ENCODE measurements around the gene LZTS3. TPM values are rescaled to one million over a fixed set of nuclear protein-coding genes. Genes with fewer than 3 reads are reported as not detected.

The LZTS3 gene
- total and polyA plus RNA-seq, 2 of the 13 experiments (the other 11 are each of a cell fraction or from before 2014, with no cell fraction given) = 10.1 to 31.3 TPM

DNA sequence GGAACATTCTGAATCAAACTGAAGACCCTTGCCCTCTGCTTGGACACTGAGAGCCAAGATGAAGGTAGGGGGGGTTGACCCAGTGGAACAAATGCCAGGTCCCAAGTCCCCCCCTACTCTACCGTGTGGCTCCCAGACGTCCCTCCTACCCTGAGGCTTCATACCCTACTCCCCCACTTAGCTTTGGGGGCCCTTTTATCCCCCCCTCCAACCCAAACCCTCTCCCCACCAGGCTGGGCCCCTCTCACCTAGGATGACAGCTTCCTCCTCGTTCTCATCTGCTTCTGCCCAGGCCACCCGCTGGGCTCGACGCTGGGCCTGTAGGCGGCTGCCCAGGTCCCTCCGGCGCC, 29.6 kb upstream of the LZTS3 start (continued):
- TF ChIP-seq, protein P1, sequence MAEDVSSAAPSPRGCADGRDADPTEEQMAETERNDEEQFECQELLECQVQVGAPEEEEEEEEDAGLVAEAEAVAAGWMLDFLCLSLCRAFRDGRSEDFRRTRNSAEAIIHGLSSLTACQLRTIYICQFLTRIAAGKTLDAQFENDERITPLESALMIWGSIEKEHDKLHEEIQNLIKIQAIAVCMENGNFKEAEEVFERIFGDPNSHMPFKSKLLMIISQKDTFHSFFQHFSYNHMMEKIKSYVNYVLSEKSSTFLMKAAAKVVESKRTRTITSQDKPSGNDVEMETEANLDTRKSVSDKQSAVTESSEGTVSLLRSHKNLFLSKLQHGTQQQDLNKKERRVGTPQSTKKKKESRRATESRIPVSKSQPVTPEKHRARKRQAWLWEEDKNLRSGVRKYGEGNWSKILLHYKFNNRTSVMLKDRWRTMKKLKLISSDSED (CRISPR knock-in tag; IDR thresholded peaks at IDR 0.05) = no peak
- TF ChIP-seq, protein P2, sequence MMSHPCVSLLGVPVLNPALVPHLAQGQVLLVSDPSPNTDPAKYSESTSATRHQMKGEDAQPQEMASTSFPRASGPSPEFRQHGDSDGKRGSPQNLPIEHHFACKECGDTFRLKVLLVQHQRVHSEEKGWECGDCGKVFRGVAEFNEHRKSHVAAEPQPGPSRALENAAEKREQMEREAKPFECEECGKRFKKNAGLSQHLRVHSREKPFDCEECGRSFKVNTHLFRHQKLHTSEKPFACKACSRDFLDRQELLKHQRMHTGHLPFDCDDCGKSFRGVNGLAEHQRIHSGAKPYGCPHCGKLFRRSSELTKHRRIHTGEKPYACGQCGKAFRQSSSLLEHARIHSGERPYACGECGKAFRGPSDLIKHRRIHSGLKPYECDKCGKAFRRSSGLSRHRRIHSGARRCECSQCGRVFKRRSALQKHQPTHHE (CRISPR knock-in tag; IDR thresholded peaks at IDR 0.05; ENCODE audit: borderline replicate concordance) = 0 out of 2 replicates have a peak, but pooled peaks have one; percentile 79
- no peak for TF ChIP-seq ZNF737 (CRISPR knock-in tag; IDR thresholded peaks at IDR 0.05; ENCODE audit: borderline replicate concordance)
- no peak for TF ChIP-seq TRIM24 (CRISPR knock-in tag; IDR thresholded peaks at IDR 0.05)
- 0 out of 2 replicates have a peak, but pooled peaks have one; percentile 13 for TF ChIP-seq HOXA3 (CRISPR knock-in tag; IDR thresholded peaks at IDR 0.05)
- no peak for TF ChIP-seq ZNF567 (CRISPR knock-in tag; IDR thresholded peaks at IDR 0.05; ENCODE audit: borderline replicate concordance)
- no peak for TF ChIP-seq KDM5A (IDR thresholded peaks at IDR 0.05; ENCODE audit: borderline replicate concordance, low read length)
- TF ChIP-seq RFX5 (IDR thresholded peaks at IDR 0.05; ENCODE audit: low read depth, low read length) = no peak
- TF ChIP-seq ZNF569 (CRISPR knock-in tag; IDR thresholded peaks at IDR 0.05; ENCODE audit: borderline replicate concordance) = no peak
- no peak for TF ChIP-seq SOX13 (IDR thresholded peaks at IDR 0.05)
- no peak for TF ChIP-seq SOX13 (CRISPR knock-in tag; conservative IDR thresholded peaks at IDR 0.05 in 1 of 2, IDR thresholded peaks at IDR 0.05 in 1 of 2)
